ENCODE results near the gene MAGOH.

GRCh38 chr1:53180226-53180625 is 58.1 kb downstream of the MAGOH start:
- no peak for TF ChIP-seq CTCF (IDR thresholded peaks at IDR 0.05; ENCODE audit: borderline replicate concordance, extremely low read depth, low read length, poor library complexity, severe bottlenecking)
- no peak for TF ChIP-seq EZH2 (IDR thresholded peaks at IDR 0.05; ENCODE audit: borderline replicate concordance, low read depth, low read length, severe bottlenecking)

All from DND-41 (cell line).